Stomach (tissue), 9 donors: ENCODE results near the gene INIP. TPM values are rescaled to one million over a fixed set of nuclear protein-coding genes. Genes with fewer than 3 reads are reported as not detected.
A peak's percentile ranks its signal among the peaks of the same experiment; 100 is the strongest.

Source experiments
- DNase-seq, 2 donors: peaks; one replicate each; pipeline versions ENCODE4 v3.0.0 to v3.0.0-alpha.2; 2013 to 2019
- H3K27ac ChIP-seq, 5 donors: fragments of 200-600 bp in 4 of 5; sonication (generic) in 4 of 5; one replicate each; pipeline ENCODE4 v1.5.1; 2013 to 2019; ENCODE audit warnings: mild to moderate bottlenecking in 1 of 5, moderate library complexity in 1 of 5
- H3K27me3 ChIP-seq, 3 donors: fragments of 200-600 bp; sonication (generic); one replicate each; pipeline ENCODE4 v1.5.1; 2017 to 2019; ENCODE audit warnings: mixed run types in 1 of 3
- H3K36me3 ChIP-seq, 4 donors: fragments of 200-600 bp; sonication (generic); 1 replicate in 3 of 4; 2 replicates in 1 of 4; pipeline ENCODE4 v1.5.1; 2016 to 2019
- H3K4me1 ChIP-seq, 4 donors: fragments of 200-600 bp; sonication (generic); one replicate each; pipeline ENCODE4 v1.5.1; 2016 to 2019
- H3K4me3 ChIP-seq, 4 donors: fragments of 200-600 bp; sonication (generic) in 3 of 4; one replicate each; pipeline ENCODE4 v1.5.1; 2016 to 2019; ENCODE audit warnings: mild to moderate bottlenecking in 1 of 4
- H3K9me3 ChIP-seq, 4 donors: fragments of 200-600 bp; sonication (generic); one replicate each; pipeline ENCODE4 v1.5.1; 2016 to 2019
- EP300 ChIP-seq: sonication (generic); formaldehyde crosslinking; IDR thresholded peaks from one replicate; pipeline ENCODE4 v1.6.1; 2017; ENCODE audit warnings: antibody characterized with exemption
- POLR2A ChIP-seq, 4 donors: fragments of 450-650 bp; IDR thresholded peaks; one replicate each; pipeline ENCODE4 v1.6.1; 2016; ENCODE audit warnings: antibody characterized with exemption in 4 of 4, control low read depth in 2 of 4, mild to moderate bottlenecking in 1 of 4, moderate library complexity in 1 of 4
- POLR2AphosphoS5 ChIP-seq, 3 donors: sonication (generic); formaldehyde crosslinking; IDR thresholded peaks; one replicate each; pipeline ENCODE4 v1.6.1; 2016; ENCODE audit warnings: antibody characterized with exemption in 3 of 3
- WGBS, 5 donors: extraction: QIAGEN DNeasy Blood & Tissue Kit in 3 of 5; methylation state at CpG; one replicate each; pipeline versions ENCODE4 v1.1.5 to v1.1.7; 2013 to 2018; 5-methylcytosine and 5-hydroxymethylcytosine counted together
- intact Hi-C: fragments of 100-400 bp; cut with DNase I; formaldehyde crosslinking; loops from one replicate; pipeline ENCODE4 v1.15.1; 2023; ENCODE audit warnings: low total_unique reads
- polyA plus RNA-seq, 3 donors: library from polyadenylated mRNA; stranded (reverse); fragments of 200-250 nt; gene quantifications; one replicate each; pipeline ENCODE4 v1.2.3, GENCODE V29; 2013
- total RNA-seq, 5 donors: library from RNA; depleted of rRNA; stranded (reverse); fragments of >200 nt; gene quantifications; one replicate each; pipeline versions ENCODE4 v1.1.0 to v1.2.3, GENCODE V29; 2014 to 2016
- TF ChIP-seq, protein P1 (sequence below), 7 experiments: fragments of 450-650 bp in 4 of 7; fragments of 200-600 bp in 3 of 7; sonication (generic) in 3 of 7; IDR thresholded peaks; one replicate each; pipeline ENCODE4 v1.5.1; 2016 to 2019; ENCODE audit warnings: antibody characterized with exemption in 7 of 7, control low read depth in 2 of 7, mild to moderate bottlenecking in 1 of 7
- donor health status: healthy with polysubstance abuse.
- donor health status: Bipolar disorder and iron deficiency.
- donor health status: healthy.

Gene INIP
- total and polyA plus RNA-seq, 8 donors: 4.6 to 20.2 (median 12.5) TPM; not detected in 1

DNA sequence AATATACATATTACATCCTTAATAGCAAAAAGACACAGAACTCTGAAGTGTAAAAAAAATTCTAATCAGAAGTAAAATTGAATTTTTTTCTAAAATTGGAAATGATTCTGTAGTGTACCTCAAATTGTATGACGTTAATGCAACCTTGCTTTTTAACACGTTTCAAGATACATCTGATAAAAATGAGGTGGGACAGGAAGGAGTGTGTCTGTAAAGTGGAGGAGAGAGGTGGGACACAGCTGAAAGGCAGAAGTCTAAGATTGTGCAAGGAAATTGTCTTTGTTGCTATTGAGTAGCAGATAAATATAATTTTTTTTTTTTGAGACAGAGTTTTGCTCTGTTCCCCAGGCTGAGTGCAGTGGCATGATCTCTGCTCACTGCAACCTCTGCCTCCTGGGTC, 17.0 kb upstream of the INIP start:
- H3K36me3 ChIP-seq: no peaks in the 10 kb centered on the region
- 54 to 67% (median 64%) methylated on average over 2 of the region's 2 CpGs for WGBS, 5 donors
- TF ChIP-seq EP300: no peak
- TF ChIP-seq, protein P1, sequence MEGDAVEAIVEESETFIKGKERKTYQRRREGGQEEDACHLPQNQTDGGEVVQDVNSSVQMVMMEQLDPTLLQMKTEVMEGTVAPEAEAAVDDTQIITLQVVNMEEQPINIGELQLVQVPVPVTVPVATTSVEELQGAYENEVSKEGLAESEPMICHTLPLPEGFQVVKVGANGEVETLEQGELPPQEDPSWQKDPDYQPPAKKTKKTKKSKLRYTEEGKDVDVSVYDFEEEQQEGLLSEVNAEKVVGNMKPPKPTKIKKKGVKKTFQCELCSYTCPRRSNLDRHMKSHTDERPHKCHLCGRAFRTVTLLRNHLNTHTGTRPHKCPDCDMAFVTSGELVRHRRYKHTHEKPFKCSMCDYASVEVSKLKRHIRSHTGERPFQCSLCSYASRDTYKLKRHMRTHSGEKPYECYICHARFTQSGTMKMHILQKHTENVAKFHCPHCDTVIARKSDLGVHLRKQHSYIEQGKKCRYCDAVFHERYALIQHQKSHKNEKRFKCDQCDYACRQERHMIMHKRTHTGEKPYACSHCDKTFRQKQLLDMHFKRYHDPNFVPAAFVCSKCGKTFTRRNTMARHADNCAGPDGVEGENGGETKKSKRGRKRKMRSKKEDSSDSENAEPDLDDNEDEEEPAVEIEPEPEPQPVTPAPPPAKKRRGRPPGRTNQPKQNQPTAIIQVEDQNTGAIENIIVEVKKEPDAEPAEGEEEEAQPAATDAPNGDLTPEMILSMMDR (IDR thresholded peaks at IDR 0.05): no peak
- TF ChIP-seq POLR2AphosphoS5 (IDR thresholded peaks at IDR 0.05): no peak
- no peak for TF ChIP-seq POLR2A (IDR thresholded peaks at IDR 0.05)

DNA sequence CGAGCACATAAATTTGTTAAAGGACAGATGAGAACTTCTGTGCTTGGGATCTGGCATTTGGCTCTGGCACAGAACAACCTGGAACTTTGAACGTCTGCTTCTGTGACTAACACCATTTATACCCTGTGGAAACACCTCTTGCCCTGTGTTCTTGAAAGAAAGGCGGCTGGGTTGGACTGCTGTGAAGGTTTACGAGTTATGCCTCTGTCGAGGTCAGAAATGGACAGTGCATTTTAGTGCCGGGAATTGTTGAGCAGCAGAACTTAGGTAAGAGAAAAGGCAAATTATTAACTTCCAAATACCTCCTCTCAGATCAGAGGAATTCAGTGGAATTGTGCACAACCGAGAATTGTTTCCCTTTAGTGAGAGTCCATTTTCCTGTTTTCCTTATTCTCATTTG, 14.1 kb upstream of the INIP start:
- no peak overlapping the region for H3K4me3 ChIP-seq
- DNase-seq: no peak
- intact Hi-C loops: no loop called here
- no peaks in the 10 kb centered on the region for H3K9me3 ChIP-seq
- no peaks in the 10 kb centered on the region for H3K36me3 ChIP-seq
- H3K27ac ChIP-seq: no peak overlapping the region
- no peaks in the 10 kb centered on the region for H3K27me3 ChIP-seq
- WGBS, 5 donors: 67 to 80% (median 76%) methylated on average over 7 of the region's 7 CpGs
- TF ChIP-seq POLR2AphosphoS5 (IDR thresholded peaks at IDR 0.05): no peak
- no peak for TF ChIP-seq EP300
- TF ChIP-seq, protein P1 (IDR thresholded peaks at IDR 0.05): no peak
- TF ChIP-seq POLR2A (IDR thresholded peaks at IDR 0.05): no peak
- no peaks in the 10 kb centered on the region for H3K4me1 ChIP-seq

More for the DNA sequence above, 17.0 kb upstream of the INIP start:
- H3K27ac ChIP-seq: no peak overlapping the region
- no peaks in the 10 kb centered on the region for H3K9me3 ChIP-seq
- intact Hi-C loops: no loop called here
- DNase-seq: no peak
- H3K4me3 ChIP-seq: no peak overlapping the region
- H3K27me3 ChIP-seq: no peaks in the 10 kb centered on the region
- no peaks in the 10 kb centered on the region for H3K4me1 ChIP-seq

DNA sequence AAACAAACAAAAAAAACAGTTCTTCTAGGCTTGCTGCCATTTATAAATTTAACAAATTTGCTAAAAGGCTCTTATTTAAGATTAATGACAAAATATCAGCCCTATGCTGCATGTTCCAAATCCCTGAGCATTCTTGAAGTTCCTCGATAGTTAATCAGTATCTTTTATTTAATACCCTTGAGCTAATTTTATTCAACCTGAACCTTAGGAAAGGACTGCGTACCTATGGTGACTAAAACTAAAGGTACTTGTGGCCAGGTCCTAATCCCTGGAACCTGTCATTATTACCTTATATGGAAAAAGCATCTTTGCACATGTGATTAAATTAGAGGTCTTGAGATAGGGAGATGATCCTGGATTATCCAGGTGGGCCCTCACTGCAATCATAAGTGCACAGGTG, 10.5 kb upstream of the INIP start:
- Histone ChIP-seq H3K27me3 (no peaks in the 10 kb centered on the region), H3K27ac (no peak overlapping the region), H3K4me1 (no peaks in the 10 kb centered on the region), H3K4me3 (no peak overlapping the region), H3K9me3 (no peaks in the 10 kb centered on the region), H3K36me3 (no peaks in the 10 kb centered on the region)
- 89 to 97% (median 92%) methylated on average over 2 of the region's 2 CpGs for WGBS, 5 donors
- intact Hi-C loops: no loop called here
- no peak for DNase-seq
- no peak for TF ChIP-seq POLR2A (IDR thresholded peaks at IDR 0.05)
- no peak for TF ChIP-seq POLR2AphosphoS5 (IDR thresholded peaks at IDR 0.05)
- TF ChIP-seq, protein P1 (IDR thresholded peaks at IDR 0.05): no peak
- TF ChIP-seq EP300: no peak

GRCh38 chr9:112726428-112726827, 8.5 kb upstream of the INIP start:
- 89 to 98% (median 90%) methylated on average over 4 of the region's 4 CpGs for WGBS, 5 donors
- Histone ChIP-seq H3K4me1 (no peaks in the 10 kb centered on the region), H3K4me3 (no peak overlapping the region), H3K27ac (peak overlapping the region in 2 of 5 donors; percentile 7 to 34), H3K36me3 (no peaks in the 10 kb centered on the region), H3K9me3 (no peaks in the 10 kb centered on the region), H3K27me3 (no peaks in the 10 kb centered on the region)
- intact Hi-C loops: no loop called here
- DNase-seq: no peak
- TF ChIP-seq POLR2A (IDR thresholded peaks at IDR 0.05) (no peak), POLR2AphosphoS5 (IDR thresholded peaks at IDR 0.05) (no peak), EP300 (no peak)
- TF ChIP-seq, protein P1 (IDR thresholded peaks at IDR 0.05): no peak
